Measurements from ENCODE around the gene USP24.

DNA sequence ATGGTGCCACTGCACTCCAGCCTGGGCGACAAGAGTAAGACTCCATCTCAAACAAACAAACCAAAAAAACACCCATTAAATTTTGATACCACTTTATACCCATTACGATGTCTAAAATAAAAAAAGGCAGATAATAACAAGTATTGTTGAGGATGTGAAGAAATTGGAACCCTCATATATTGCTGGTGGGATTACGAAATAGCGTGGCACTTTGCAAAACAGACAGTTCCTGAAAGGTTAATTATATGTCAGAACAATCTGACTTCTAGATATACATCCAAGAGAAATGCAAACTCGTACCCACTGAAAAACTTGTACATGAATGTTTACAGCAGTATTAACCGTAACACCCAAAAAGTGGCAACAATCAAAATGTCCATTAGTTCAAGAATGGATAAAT is 70.3 kb downstream of the USP24 start:
- TF ChIP-seq GABPA (IDR thresholded peaks at IDR 0.05; ENCODE audit: low read depth) = no peak
- TF ChIP-seq, protein P1, sequence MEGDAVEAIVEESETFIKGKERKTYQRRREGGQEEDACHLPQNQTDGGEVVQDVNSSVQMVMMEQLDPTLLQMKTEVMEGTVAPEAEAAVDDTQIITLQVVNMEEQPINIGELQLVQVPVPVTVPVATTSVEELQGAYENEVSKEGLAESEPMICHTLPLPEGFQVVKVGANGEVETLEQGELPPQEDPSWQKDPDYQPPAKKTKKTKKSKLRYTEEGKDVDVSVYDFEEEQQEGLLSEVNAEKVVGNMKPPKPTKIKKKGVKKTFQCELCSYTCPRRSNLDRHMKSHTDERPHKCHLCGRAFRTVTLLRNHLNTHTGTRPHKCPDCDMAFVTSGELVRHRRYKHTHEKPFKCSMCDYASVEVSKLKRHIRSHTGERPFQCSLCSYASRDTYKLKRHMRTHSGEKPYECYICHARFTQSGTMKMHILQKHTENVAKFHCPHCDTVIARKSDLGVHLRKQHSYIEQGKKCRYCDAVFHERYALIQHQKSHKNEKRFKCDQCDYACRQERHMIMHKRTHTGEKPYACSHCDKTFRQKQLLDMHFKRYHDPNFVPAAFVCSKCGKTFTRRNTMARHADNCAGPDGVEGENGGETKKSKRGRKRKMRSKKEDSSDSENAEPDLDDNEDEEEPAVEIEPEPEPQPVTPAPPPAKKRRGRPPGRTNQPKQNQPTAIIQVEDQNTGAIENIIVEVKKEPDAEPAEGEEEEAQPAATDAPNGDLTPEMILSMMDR (IDR thresholded peaks at IDR 0.05) = no peak
- TF ChIP-seq EP300 (IDR thresholded peaks at IDR 0.05; ENCODE audit: borderline replicate concordance in 1 of 2, low read depth in 1 of 2, low read length in 1 of 2) = no peak
- no peak for TF ChIP-seq SMC3 (IDR thresholded peaks at IDR 0.05; ENCODE audit: low read depth, low read length)
- TF ChIP-seq RFX5 (IDR thresholded peaks at IDR 0.05; ENCODE audit: low read length) = no peak
- TF ChIP-seq EZH2phosphoT487 (IDR thresholded peaks at IDR 0.05; ENCODE audit: borderline replicate concordance, low read depth) = no peak
- TF ChIP-seq NFIC (IDR thresholded peaks at IDR 0.05; ENCODE audit: borderline replicate concordance) = no peak
- TF ChIP-seq POLR2AphosphoS5 (IDR thresholded peaks at IDR 0.05; ENCODE audit: low read depth, low read length) = no peak
- TF ChIP-seq, protein P2, sequence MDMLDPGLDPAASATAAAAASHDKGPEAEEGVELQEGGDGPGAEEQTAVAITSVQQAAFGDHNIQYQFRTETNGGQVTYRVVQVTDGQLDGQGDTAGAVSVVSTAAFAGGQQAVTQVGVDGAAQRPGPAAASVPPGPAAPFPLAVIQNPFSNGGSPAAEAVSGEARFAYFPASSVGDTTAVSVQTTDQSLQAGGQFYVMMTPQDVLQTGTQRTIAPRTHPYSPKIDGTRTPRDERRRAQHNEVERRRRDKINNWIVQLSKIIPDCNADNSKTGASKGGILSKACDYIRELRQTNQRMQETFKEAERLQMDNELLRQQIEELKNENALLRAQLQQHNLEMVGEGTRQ (IDR thresholded peaks at IDR 0.05; ENCODE audit: borderline replicate concordance, low read depth, low read length) = no peak
